Activated CD4-positive, alpha-beta memory T cell treated with anti-CD3 and anti-CD28 coated beads for 36 hours (primary cell): Measurements from ENCODE around the gene UBE3D. TPM values are rescaled to one million over a fixed set of nuclear protein-coding genes. Genes with fewer than 3 reads are reported as not detected.
A peak's percentile ranks its signal among the peaks of the same experiment; 100 is the strongest.

Experiments used
- CTCF ChIA-PET: fragments of 350-600 bp; sonication (Branson Sonifier 250); formaldehyde crosslinking; loops from one replicate; lab custom pipeline; 2021; ENCODE audit warnings: antibody characterized with exemption, inconsistent platforms; lab: Charles Lee
- POLR2A ChIA-PET: fragments of 350-600 bp; sonication (Branson Sonifier 250); formaldehyde crosslinking; loops from one replicate; lab custom pipeline; 2021; ENCODE audit warnings: antibody characterized with exemption; lab: Charles Lee
- DNase-seq: peaks from one replicate; pipeline ENCODE4 v3.0.0-alpha.2; 2020
- H3K27ac Mint-ChIP-seq: one replicate; pipeline ENCODE4 v1.8.0; 2021; ENCODE audit warnings: mixed read lengths
- H3K27me3 Mint-ChIP-seq: one replicate; pipeline ENCODE4 v1.8.0; 2021; ENCODE audit warnings: mixed read lengths
- H3K36me3 Mint-ChIP-seq: one replicate; pipeline ENCODE4 v1.8.0; 2021; ENCODE audit warnings: mixed read lengths
- H3K4me1 Mint-ChIP-seq: one replicate; pipeline ENCODE4 v1.8.0; 2021; ENCODE audit warnings: low read depth, mixed read lengths
- H3K4me3 Mint-ChIP-seq: one replicate; pipeline ENCODE4 v1.8.0; 2021; ENCODE audit warnings: mild to moderate bottlenecking, mixed read lengths
- H3K9me3 Mint-ChIP-seq: one replicate; pipeline ENCODE4 v1.8.0; 2021; ENCODE audit warnings: mixed read lengths
- intact Hi-C: fragments of 100-400 bp; cut with micrococcal nuclease; formaldehyde crosslinking; loops from one replicate; pipeline ENCODE4 v1.15.1; 2023
- total RNA-seq, 2 experiments: library from RNA; stranded (reverse); gene quantifications; one replicate each; pipeline ENCODE4 v1.2.3, GENCODE V29; 2021

Gene UBE3D
- total RNA-seq, 2 experiments from 2014 or later: 5.2 to 6.3 TPM

DNA sequence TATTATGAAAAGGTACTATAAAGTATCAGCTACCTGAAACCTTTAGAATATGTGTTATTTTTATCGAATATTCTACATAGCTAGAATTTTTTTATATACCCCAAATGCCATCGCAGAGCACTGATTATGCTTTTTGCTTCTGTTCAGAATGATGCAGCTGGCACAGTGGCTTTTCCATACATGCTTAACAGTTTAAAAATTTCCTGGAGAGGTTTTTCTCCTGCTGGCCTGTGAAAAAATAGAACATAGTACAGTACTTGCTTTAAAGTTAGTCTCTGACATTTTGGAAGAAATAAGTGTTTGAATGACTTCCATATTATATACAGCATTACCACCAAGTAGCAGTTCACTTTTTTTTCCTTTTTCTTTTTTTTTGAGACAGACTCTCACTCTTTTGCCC is 7.1 kb upstream of the UBE3D start:
- Mint-ChIP-seq H3K36me3 (peaks cover 8% of the 10 kb centered on the region), H3K27ac (no peak overlapping the region), H3K4me3 (no peak overlapping the region), H3K4me1 (peaks cover 28% of the 10 kb centered on the region), H3K9me3 (no peaks in the 10 kb centered on the region), H3K27me3 (no peaks in the 10 kb centered on the region)
- POLR2A ChIA-PET: no interaction called here
- intact Hi-C loops: no loop called here
- DNase-seq: no peak
- CTCF ChIA-PET: interaction anchor here (1.1 kb wide), 1 partner anchor 20 kb away, joined by 4 read pairs; no protein-coding TSS in a partner anchor

- no peaks in the 10 kb centered on the region for H3K27me3 Mint-ChIP-seq
- ChIA-PET CTCF (interaction anchor here (1.0 kb wide), 1 partner anchor 824 kb away, joined by 3 read pairs; no protein-coding TSS in a partner anchor), POLR2A (no interaction called here)
- no peaks in the 10 kb centered on the region for H3K9me3 Mint-ChIP-seq
- peaks cover 25% of the 10 kb centered on the region for H3K4me1 Mint-ChIP-seq
- H3K36me3 Mint-ChIP-seq: peaks cover 8% of the 10 kb centered on the region
- no peak for DNase-seq
- intact Hi-C loops: no loop called here
- no peak overlapping the region for H3K27ac Mint-ChIP-seq
- no peak overlapping the region for H3K4me3 Mint-ChIP-seq
Measured at GRCh38 chr6:83071707-83072106, 6.1 kb upstream of the UBE3D start.

DNA sequence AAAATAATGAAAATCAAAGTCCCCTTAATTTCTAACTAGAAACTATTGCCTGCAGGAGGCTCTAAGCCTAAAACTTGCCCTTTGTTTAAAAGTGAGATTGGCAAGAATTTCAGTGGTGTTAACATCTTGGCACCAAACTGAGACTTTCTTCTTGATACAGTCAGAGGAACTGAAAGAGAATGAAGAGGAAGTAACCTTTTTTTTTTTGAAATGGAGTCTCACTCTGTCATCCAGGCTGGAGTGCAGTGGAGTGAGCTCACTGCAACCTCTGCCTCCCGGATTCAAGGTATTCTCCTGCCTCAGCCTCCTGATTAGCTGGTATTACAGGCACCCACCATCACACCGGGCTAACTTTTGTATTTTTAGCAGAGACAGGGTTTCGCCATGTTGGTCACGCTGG is 5.4 kb upstream of the UBE3D start:
- no peak overlapping the region for H3K4me3 Mint-ChIP-seq
- no peaks in the 10 kb centered on the region for H3K27me3 Mint-ChIP-seq
- DNase-seq: no peak
- peaks cover 28% of the 10 kb centered on the region for H3K4me1 Mint-ChIP-seq
- intact Hi-C loops: no loop called here
- H3K36me3 Mint-ChIP-seq: peaks cover 8% of the 10 kb centered on the region
- ChIA-PET CTCF (interaction anchor here (1.0 to 6.6 kb wide), 2 partner anchors 148 to 823 kb away, joined by 3 to 167 read pairs; no protein-coding TSS in a partner anchor), POLR2A (no interaction called here)
- no peaks in the 10 kb centered on the region for H3K9me3 Mint-ChIP-seq
- no peak overlapping the region for H3K27ac Mint-ChIP-seq

DNA sequence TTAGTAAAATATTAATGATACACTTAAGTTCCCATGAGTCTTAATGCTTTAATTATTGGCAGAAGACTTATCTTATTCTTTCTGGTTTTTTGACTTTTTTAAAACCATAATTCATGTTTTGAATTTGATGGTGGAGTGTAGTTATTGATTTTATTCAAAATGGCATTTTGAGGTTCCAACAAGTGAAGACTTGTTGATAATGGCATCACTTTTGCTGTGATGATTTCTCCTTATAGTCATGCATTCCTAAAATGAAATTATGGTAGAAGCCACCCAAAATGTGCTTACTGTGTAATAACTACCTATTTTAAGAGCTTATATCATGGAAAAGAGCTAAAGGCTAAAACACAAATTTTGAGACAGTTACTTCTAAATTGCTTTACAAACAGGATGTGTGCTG is 4.0 kb upstream of the UBE3D start:
- Mint-ChIP-seq H3K27me3 (no peaks in the 10 kb centered on the region), H3K36me3 (peaks cover 2% of the 10 kb centered on the region), H3K9me3 (no peaks in the 10 kb centered on the region), H3K4me3 (no peak overlapping the region), H3K4me1 (peaks cover 35% of the 10 kb centered on the region), H3K27ac (no peak overlapping the region)
- CTCF ChIA-PET: interaction anchor here (1.1 to 6.6 kb wide), 2 partner anchors 12 to 149 kb away, joined by 3 to 167 read pairs; no protein-coding TSS in a partner anchor
- POLR2A ChIA-PET: no interaction called here
- intact Hi-C loops: loop anchor here (2.0 to 5.0 kb wide), 2 partner anchors 445 to 788 kb away; partner anchors contain the start of gene CYB5R4
- no peak for DNase-seq

DNA sequence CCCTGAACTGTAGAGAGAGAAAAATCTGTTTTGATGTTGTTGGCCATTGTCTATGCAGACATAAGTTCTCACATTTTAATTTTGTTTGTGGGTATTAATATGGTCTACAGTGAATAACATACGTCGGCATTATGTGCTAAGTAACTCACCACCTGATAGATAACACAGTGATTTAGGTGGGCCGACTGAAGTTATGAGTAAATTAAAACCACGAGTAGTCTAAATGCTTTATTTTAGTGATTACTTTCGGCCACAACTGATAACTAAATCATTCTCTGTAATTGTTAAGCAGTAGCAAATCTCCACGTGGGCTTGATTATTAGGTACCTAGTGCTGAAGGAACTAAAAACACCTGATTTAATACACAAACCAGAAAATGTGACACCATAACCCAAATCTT is 3.0 kb upstream of the UBE3D start:
- no peaks in the 10 kb centered on the region for H3K9me3 Mint-ChIP-seq

DNA sequence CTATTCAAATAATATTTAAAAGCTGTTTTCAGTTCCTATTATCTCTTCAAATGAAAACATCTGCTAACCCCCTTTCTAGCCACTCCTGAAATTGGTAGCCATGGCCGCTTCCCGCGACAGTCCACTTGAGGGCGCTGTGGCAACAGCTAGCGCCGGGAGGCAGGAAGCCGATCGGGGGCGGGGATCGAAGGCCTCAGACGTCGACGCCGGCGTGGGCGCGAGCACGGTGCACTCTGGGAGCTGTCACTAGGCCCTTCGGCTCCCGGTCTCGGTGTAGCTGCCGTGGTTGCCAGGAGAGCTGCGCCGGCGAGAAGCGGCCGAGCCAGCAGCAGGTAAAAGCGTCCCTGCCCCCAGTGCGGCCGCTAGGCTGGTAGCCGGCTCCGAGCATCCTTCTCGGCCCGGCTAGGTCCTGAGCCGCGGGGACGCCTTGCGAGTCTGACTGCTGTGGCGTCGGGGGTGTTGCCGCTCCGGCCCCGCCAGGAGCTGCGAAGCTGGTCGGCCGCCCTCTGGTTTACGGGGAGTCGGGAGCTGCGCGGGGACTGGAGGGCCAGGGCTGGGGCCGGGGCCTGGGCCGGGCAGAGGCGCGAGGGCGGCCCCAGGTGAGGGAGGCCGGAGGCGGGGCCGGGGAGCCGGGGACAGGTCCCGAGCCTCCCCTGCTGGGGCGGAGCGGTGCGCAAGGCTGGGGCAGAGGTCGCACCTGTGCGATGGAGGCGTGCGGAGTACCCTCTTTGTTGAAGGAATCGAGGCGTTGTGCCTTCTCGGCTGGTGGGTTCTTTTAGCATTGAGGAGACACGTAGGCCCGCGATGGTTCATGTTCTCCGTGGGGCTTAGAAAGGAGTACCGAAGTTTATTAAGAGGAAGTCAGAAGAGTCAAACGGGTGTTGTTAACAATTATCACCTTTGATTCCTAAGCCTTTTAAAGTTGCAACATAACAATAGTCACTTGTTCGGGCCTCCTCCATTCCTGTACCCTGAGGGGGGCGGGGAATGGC is 2.1 kb upstream of the UBE3D start, which contains the start of gene DOP1A:
Gene DOP1A, plus strand, starts transcription at position 224 of the 992 bp plus-strand sequence. CDS start 29,307 bp downstream, outside the sequence.
- no peaks in the 10 kb centered on the region for H3K9me3 Mint-ChIP-seq
- peaks cover 42% of the 10 kb centered on the region for H3K4me1 Mint-ChIP-seq
- CTCF ChIA-PET: interaction anchor here (0.6 to 6.6 kb wide), 45 partner anchors 8 to 1160 kb away, joined by 3 to 167 read pairs (median 5); partner anchors contain the start of genes CYB5R4, IBTK, PGM3 and PRSS35
- peak; percentile 98 for DNase-seq
- POLR2A ChIA-PET: interaction anchor here (0.7 to 1.1 kb wide), 2 partner anchors 22 to 126 kb away, joined by 3 to 5 read pairs; partner anchors contain the start of gene RWDD2A
- peak within 1 kb of the TSS; percentile 88 for H3K4me3 Mint-ChIP-seq
- intact Hi-C loops: loop anchor here (1.0 to 5.0 kb wide), 5 partner anchors 126 to 819 kb away; partner anchors contain the start of genes CYB5R4, PGM3 and RWDD2A
- H3K36me3 Mint-ChIP-seq: peaks cover 3% of the 10 kb centered on the region
- peak within 1 kb of the TSS; percentile 79 for H3K27ac Mint-ChIP-seq
- no peaks in the 10 kb centered on the region for H3K27me3 Mint-ChIP-seq

More for the DNA sequence above, 3.0 kb upstream of the UBE3D start:
- no peak for DNase-seq
- peaks cover 41% of the 10 kb centered on the region for H3K4me1 Mint-ChIP-seq
- intact Hi-C loops: loop anchor here (2.0 to 5.0 kb wide), 2 partner anchors 446 to 789 kb away; partner anchors contain the start of gene CYB5R4
- ChIA-PET POLR2A (no interaction called here), CTCF (interaction anchor here (0.6 to 6.6 kb wide), 6 partner anchors 11 to 798 kb away, joined by 3 to 167 read pairs (median 22); partner anchors contain the start of gene PRSS35)
- H3K27me3 Mint-ChIP-seq: no peaks in the 10 kb centered on the region
- peak overlapping the region; percentile 79 for H3K27ac Mint-ChIP-seq
- peaks cover 2% of the 10 kb centered on the region for H3K36me3 Mint-ChIP-seq
- peak overlapping the region; percentile 88 for H3K4me3 Mint-ChIP-seq

DNA sequence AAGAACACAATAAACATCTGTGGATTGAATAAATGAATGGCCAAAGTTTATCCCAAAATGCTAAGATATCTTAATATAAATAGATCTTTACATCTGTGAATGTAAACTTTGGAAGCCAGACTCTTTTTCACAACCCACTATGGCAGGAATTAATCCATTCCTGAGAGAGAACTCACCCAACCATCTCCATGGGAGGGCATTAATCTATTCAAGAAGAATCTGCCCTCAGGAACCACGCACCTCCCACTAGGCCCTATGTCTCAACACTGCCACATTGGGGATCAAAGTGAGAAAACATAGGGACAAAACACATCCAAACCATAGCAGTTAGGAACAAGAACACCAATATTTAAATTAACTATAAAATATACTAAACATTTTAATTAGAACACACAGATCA is 3.4 kb downstream of the UBE3D start:
- no peak for DNase-seq
- H3K27me3 Mint-ChIP-seq: no peaks in the 10 kb centered on the region
- H3K4me3 Mint-ChIP-seq: no peak overlapping the region
- no peaks in the 10 kb centered on the region for H3K9me3 Mint-ChIP-seq
- intact Hi-C loops: no loop called here
- peaks cover 9% of the 10 kb centered on the region for H3K36me3 Mint-ChIP-seq
- H3K27ac Mint-ChIP-seq: no peak overlapping the region
- POLR2A ChIA-PET: no interaction called here
- H3K4me1 Mint-ChIP-seq: peaks cover 22% of the 10 kb centered on the region
- CTCF ChIA-PET: no interaction called here

GRCh38 chr6:83061190-83061589 is 4.5 kb downstream of the UBE3D start:
- CTCF ChIA-PET: no interaction called here
- no peak overlapping the region for H3K4me3 Mint-ChIP-seq
- peaks cover 17% of the 10 kb centered on the region for H3K36me3 Mint-ChIP-seq
- peaks cover 21% of the 10 kb centered on the region for H3K4me1 Mint-ChIP-seq
- no peak overlapping the region for H3K27ac Mint-ChIP-seq
- intact Hi-C loops: no loop called here
- no peaks in the 10 kb centered on the region for H3K27me3 Mint-ChIP-seq
- no peaks in the 10 kb centered on the region for H3K9me3 Mint-ChIP-seq
- DNase-seq: no peak
- POLR2A ChIA-PET: no interaction called here

GRCh38 chr6:83057705-83058321 is 7.8 kb downstream of the UBE3D start:
- DNase-seq: peak; percentile 39
- H3K4me1 Mint-ChIP-seq: peaks cover 5% of the 10 kb centered on the region
- no peak overlapping the region for H3K27ac Mint-ChIP-seq
- no peak overlapping the region for H3K4me3 Mint-ChIP-seq
- peaks cover 18% of the 10 kb centered on the region for H3K36me3 Mint-ChIP-seq
- H3K27me3 Mint-ChIP-seq: no peaks in the 10 kb centered on the region
- intact Hi-C loops: loop anchor here (10.0 kb wide), 1 partner anchor 693 kb away; the partner anchor contains the start of gene TPBG
- CTCF ChIA-PET: interaction anchor here (0.6 to 3.7 kb wide), 6 partner anchors 9 to 804 kb away, joined by 3 to 30 read pairs (median 4); partner anchors contain the start of genes DOP1A and UBE3D
- no peaks in the 10 kb centered on the region for H3K9me3 Mint-ChIP-seq
- POLR2A ChIA-PET: no interaction called here

- ChIA-PET POLR2A (no interaction called here), CTCF (interaction anchor here (1.1 to 3.1 kb wide), 4 partner anchors 10 to 786 kb away, joined by 3 to 18 read pairs (median 13); partner anchors contain the start of genes DOP1A and UBE3D)
- peaks cover 17% of the 10 kb centered on the region for H3K36me3 Mint-ChIP-seq
- no peaks in the 10 kb centered on the region for H3K27me3 Mint-ChIP-seq
- intact Hi-C loops: loop anchor here (1.0 to 10.0 kb wide), 2 partner anchors 691 to 785 kb away; partner anchors contain the start of gene TPBG
- peaks cover 5% of the 10 kb centered on the region for H3K4me1 Mint-ChIP-seq
- H3K27ac Mint-ChIP-seq: no peak overlapping the region
- DNase-seq: peak; percentile 49
- H3K4me3 Mint-ChIP-seq: no peak overlapping the region
- no peaks in the 10 kb centered on the region for H3K9me3 Mint-ChIP-seq
Measured at GRCh38 chr6:83055366-83055964, 10.2 kb downstream of the UBE3D start.

DNA sequence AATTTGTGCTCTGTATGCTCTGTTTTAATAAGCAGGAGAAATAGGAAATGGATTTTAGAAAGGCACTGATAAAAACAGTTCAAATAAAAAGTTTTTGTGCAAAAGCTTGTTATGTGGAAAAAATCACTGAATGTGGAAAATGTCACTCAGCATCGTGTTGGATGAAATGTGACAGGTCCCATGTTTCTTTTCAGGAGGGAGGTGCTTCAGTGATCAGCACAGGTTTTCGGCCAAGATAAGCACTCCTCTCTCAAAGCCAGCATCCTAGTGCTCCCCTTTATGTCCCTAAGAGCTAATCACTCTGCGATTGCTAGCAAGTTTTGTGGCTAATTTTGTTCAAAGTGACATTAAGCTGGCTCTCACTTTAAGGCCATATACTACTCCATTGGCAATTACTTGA is 12.0 kb downstream of the UBE3D start:
- no peaks in the 10 kb centered on the region for H3K9me3 Mint-ChIP-seq
- peaks cover 5% of the 10 kb centered on the region for H3K4me1 Mint-ChIP-seq
- ChIA-PET POLR2A (interaction anchor here (1.0 kb wide), 1 partner anchor 12 kb away, joined by 3 read pairs; the partner anchor contains the start of gene UBE3D), CTCF (interaction anchor here (1.1 to 3.1 kb wide), 6 partner anchors 12 to 784 kb away, joined by 4 to 18 read pairs (median 9); partner anchors contain the start of genes DOP1A and UBE3D)
- H3K27me3 Mint-ChIP-seq: no peaks in the 10 kb centered on the region
- no peak overlapping the region for H3K27ac Mint-ChIP-seq
- intact Hi-C loops: loop anchor here (10.0 kb wide), 1 partner anchor 689 kb away; the partner anchor contains the start of gene TPBG
- DNase-seq: no peak
- H3K4me3 Mint-ChIP-seq: no peak overlapping the region
- H3K36me3 Mint-ChIP-seq: peaks cover 19% of the 10 kb centered on the region
